Measurements from ENCODE around the gene IGF2R.

GRCh38 chr6:160069459-160069858 is 100.6 kb downstream of the IGF2R start:
- TF ChIP-seq CTCF (IDR thresholded peaks at IDR 0.05) (no peak), POLR2A (IDR thresholded peaks at IDR 0.05) (no peak), POLR2AphosphoS5 (IDR thresholded peaks at IDR 0.05) (no peak)
